ENCODE results near the gene RPL29.

Gene RPL29

DNA sequence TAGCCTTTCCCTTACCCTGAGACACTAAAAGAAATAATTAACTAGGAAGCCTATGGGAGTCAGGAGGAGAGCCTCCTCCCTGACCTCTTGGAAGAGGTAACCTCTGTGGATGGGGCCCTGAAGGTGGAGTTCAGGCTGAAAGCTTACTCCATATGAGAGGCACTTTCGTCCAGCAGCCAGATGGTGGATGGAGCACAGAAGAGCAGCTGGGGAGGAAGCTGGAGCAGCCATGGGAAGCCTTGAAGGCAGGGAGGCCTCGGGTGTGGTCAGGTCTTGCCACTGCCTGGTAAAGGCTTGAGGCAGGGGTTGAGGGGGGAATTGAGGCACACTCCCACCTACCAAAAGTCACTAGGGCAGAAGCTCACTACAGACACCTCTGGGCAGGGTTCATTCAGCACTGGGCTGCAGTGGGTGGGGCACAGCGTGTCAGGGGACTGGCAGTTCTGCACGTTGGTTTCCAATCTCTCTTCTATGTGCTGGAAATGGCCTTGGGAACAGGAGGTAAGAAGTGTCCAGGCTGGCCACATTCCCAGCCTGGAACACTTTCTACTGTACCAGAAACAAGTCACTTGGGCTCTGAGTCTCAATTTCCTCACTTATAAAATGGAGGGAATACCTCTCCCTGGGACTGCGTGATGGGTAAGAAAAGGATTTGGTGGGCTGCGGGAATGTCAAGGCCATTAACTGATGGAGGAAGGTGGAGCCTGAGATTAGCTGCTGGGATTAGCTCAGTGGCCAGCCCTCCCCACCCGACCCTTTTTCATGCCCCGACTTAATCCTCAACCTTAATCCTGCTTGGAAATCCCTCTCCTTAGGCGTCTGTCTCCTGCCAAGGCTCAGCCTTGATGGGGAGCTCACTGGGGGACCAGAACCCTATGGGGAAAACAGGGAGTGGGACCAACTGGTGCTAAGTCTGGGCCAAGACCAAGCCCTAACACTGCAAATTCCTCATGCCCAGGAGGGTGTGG is 33.8 kb downstream of the RPL29 start:
- no peak for FAIRE-seq

DNA sequence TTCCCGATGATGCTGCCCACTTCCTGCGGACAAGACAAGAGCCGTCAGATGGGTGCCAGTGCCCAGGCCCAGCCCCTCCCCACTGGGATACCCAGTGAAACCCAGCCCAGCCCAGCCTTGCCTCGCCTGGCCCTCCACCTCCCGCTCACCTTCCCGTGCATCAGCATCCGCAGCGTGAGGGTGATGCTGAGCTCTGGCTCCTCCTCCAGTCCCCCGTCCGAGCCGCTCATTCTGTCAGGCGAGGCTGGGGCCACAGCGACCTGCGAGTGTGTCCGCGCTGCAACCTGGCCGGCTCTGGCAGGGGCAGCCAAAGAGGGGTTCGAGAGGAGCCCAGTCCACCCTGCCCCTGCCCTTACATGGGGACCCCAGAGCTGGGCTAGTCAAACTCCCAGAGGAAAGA is 34.7 kb downstream of the RPL29 start:
- FAIRE-seq, result no peak

GRCh38 chr3:51960386-51960785 is 35.3 kb downstream of the RPL29 start:
- no peak for FAIRE-seq

GRCh38 chr3:51959651-51960050 is 36.0 kb downstream of the RPL29 start:
- FAIRE-seq, result no peak

- FAIRE-seq, result no peak
Measured at GRCh38 chr3:51958603-51959521, 36.8 kb downstream of the RPL29 start.

DNA sequence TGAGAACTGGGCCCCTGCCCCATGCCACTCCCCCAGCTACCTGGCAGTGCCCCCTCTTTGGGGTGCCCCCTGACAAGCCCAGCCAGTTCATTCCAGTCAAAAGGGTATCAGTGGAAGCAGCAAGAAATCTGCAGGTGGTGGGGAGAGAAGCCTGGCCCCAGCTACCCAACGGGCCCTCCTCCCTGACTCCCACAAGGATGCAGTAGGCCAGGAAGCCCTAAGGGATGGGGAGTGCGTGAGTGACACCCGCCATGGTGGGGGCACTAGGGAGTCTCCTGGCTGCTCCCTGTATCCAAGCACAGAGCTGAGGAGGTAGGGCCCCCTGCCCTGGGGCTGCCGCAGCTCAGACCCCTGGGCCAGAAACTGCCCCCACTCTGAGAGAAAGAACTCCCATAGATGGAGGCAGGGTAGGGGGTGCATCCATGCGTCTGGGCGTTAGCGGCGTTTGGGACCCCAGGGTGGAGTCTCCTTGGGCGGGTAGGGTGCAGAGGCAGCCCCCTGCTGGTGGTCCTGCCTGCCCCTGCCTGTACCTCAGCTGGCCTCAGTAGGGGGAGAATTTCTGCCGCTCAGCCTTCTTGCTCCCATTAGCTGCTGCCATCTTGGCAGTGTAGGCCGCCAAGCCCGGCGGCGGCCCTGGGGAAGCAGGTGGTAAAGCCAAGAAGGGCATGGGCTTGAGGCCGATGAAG is 38.0 kb downstream of the RPL29 start:
- no peak for FAIRE-seq

DNA sequence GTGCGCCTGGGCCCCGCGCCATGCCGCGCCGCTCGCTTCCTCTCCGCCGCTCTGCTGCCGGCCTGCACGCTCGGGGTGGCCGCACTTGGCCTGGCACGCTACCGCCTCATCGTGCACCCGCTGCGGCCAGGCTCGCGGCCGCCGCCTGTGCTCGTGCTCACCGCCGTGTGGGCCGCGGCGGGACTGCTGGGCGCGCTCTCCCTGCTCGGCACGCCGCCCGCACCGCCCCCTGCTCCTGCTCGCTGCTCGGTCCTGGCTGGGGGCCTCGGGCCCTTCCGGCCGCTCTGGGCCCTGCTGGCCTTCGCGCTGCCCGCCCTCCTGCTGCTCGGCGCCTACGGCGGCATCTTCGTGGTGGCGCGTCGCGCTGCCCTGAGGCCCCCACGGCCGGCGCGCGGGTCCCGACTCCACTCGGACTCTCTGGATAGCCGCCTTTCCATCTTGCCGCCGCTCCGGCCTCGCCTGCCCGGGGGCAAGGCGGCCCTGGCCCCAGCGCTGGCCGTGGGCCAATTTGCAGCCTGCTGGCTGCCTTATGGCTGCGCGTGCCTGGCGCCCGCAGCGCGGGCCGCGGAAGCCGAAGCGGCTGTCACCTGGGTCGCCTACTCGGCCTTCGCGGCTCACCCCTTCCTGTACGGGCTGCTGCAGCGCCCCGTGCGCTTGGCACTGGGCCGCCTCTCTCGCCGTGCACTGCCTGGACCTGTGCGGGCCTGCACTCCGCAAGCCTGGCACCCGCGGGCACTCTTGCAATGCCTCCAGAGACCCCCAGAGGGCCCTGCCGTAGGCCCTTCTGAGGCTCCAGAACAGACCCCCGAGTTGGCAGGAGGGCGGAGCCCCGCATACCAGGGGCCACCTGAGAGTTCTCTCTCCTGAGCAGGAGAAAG is 39.6 kb downstream of the RPL29 start:
- FAIRE-seq, result no peak

DNA sequence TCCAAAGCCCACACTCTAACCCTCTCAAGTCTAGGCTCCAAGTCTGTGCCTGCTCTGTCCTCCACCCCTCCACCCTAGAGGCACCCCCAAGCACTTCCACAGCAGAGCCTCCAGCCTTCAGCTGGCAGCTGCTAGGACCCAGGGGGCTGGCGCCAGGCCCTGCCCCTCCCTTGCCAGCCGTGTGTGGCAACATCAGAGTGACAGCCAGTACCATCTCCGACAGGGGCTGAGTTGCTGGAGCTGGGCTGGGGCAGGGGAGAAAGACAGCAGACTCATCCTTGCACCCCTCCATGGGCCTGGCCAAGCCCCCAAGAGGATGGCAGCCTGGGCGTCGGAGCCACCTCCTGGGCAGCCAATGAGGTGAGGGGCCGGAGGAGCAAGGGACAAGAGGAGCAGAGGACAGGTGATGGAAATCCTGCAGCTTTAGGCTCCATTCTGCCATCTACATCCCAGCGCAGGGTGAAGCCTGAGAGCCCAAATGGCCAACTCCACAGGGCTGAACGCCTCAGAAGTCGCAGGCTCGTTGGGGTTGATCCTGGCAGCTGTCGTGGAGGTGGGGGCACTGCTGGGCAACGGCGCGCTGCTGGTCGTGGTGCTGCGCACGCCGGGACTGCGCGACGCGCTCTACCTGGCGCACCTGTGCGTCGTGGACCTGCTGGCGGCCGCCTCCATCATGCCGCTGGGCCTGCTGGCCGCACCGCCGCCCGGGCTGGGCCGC is 40.4 kb downstream of the RPL29 start, which contains the start of gene GPR62:
TSS of gene GPR62 (plus strand) at position 207 of the 718 bp plus-strand sequence. CDS start at position 479, 272 bp downstream.
- no peak for FAIRE-seq

- FAIRE-seq, result no peak
Measured at GRCh38 chr3:51954713-51955112, 41.0 kb downstream of the RPL29 start.

DNA sequence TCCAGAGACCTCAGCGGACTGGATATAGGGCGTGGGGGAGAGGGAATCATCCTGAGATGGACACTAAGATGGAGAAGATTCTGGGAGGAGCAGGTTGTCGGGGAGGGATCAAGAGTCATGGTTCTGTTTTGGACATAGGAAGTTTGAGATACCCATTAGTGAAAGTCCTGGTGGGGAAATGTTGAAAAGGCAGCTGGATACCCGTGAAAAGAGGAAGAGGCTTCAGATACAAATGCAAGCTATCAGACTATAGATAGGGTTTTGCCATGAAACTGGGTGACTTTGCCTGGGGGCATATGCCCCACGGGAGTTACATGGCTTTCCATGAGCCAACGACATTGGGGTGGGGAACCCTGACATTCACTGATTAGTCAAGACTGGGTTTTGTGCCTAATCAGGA is 41.6 kb downstream of the RPL29 start:
- no peak for FAIRE-seq

DNA sequence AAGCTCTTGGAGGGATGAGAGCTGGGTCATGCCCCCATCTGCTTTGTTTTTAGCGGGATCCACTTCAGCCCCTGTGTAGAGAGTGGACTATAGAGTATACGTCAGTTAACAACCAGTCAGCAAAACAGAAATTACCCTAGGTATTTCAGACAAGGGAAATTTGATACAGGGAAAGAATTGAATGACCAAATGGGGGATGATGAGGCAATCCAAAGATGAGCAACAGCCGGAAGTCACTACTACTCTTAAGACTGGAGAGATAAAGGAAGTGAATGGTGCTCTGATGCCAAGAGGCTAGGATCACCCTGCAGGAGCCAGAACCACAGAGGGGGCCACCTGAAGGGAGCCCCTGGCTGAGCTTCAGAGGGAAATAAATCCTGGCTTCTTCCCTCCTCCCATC is 42.2 kb downstream of the RPL29 start:
- FAIRE-seq, result no peak

- no peak for FAIRE-seq
Measured at GRCh38 chr3:51950899-51951298, 44.8 kb downstream of the RPL29 start.

- FAIRE-seq, result no peak
Measured at GRCh38 chr3:51949121-51949520, 46.6 kb downstream of the RPL29 start.

DNA sequence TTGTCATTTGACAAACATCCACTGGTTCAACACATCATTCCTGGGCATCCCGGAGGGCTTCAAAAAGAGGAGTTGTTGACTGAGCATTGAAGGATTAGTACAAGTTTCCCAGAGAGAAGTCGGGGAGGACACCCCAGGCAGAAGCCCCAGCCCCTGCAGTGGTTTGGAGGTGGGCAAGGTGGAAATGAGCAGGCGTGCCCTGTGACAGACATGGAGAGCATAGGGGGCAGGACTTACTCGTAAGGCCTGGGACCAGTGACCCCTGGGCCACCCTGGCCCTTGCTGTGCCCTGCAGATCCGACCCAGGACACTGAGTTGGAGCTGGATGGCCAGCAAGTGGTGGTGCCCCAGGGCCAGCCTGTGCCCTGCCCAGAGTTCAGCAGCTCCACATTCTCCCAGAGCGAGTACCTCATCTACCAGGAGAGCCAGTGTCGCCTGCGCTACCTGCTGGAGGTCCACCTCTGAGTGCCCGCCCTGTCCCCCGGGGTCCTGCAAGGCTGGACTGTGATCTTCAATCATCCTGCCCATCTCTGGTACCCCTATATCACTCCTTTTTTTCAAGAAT is 47.6 kb downstream of the RPL29 start:
- FAIRE-seq, result no peak

DNA sequence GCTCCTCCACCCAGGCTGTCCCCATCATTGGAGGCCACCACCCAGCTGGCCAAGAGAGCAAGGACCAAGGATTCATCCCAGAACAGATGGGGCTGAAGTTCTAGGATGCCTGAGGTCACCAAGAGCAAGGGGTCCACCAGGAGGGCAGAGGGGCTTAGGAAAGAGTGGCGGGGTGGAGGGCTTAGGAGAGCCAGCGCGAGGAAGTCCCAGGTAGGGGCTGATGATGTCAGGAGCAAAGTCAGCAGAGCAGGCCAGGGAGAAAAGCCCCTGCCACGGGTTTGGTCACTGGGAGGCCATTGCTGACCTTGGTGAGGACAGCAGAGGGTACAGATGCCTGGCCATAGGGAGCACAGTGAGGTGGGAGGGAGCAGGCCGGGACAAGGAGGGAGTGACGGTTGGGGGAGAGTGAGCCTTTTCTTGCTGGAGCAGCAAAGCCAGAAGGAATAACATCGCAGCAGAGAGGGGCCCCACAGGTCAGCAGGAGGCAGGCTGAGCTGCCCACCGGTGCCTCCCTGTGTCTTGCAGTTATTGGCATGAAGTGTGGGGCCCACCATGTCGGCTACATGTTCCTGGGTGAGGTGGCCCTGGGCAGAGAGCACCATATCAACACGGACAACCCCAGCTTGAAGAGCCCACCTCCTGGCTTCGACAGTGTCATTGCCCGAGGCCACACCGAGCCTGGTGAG is 48.3 kb downstream of the RPL29 start:
- no peak for FAIRE-seq

DNA sequence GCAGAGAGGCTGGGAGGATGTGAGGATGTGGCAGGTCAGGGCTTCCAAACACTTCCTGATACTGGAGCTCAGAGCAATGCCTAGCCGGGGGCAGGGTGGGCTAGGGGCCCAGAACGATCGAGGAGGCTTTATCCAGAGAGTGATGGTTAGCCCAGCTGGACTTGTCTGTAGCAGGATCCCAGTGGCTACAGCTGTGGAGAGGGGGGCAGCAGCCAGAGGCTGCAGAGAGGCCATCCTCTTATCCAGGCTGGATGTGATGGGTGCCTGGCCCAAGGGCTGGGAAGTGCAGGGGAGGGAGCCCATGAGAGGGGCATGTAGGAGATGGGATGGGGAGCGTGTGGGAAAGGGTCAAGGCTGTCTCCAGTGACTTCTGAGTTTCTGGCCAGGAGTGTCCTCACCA is 48.9 kb downstream of the RPL29 start:
- FAIRE-seq, result no peak

DNA sequence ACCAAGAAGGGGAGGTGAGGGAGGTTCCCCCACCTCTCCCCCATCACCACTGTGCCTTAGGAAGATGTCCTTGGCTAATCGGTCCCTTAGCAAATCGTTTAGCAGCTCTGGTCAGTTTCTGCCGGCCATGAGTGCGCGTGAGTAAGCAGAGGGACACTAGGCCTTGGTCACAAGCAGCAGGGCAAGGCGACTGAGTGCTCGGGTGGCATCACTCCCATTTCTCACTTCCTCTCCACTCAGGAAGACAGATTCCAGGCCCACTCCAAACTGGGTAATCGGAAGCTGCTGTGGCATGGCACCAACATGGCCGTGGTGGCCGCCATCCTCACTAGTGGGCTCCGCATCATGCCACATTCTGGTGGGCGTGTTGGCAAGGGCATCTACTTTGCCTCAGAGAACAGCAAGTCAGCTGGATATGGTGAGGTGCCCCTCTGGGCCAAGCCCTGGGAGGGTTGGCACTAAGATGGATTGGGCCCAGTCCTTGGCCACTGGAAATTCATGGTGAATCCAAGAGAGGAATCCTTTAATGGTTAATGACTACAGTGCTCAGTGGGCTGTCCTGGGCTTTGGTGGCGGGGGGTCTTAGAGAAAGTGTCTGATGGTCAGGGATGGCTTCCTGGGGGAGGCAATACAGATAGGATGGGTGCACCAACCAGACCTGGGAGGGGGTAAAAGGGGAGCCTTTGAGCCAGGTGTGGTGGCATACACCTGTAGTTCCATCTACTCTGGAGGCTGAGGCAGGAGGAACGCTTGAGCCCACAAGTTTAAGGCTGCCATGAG is 49.6 kb downstream of the RPL29 start:
- FAIRE-seq, result no peak

DNA sequence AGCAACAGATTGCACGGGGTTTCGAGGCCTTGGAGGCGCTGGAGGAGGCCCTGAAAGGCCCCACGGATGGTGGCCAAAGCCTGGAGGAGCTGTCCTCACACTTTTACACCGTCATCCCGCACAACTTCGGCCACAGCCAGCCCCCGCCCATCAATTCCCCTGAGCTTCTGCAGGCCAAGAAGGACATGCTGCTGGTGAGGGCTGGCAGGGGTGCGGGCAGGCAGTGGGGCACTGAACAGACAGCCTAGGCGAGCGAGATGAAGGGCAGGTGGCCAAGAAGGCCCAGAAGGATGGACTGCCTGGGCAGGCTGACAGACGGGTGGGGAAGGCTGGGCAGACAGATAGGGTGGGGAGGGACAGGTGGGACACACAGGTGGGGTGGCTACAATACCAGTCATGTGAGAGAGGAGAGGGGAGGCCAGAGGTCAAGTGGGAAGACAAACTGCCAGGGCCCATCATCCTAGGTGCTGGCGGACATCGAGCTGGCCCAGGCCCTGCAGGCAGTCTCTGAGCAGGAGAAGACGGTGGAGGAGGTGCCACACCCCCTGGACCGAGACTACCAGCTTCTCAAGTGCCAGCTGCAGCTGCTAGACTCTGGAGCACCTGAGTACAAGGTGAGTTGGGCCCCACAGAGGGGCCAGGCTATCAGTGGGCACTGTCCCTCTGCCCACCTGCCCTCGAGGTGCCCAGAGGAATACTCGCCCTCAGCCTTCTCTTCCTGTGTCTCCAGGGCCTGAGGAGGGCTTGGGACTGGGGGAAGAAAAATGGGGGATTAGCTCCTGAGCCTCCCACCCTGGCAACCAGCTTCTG is 50.5 kb downstream of the RPL29 start:
- no peak for FAIRE-seq

Measured in colon (tissue), 2 donors.